ENCODE results near the gene TCF12. TPM values are rescaled to one million over a fixed set of nuclear protein-coding genes. Genes with fewer than 3 reads are reported as not detected.

TCF12 gene
- total RNA-seq, 3 donors from 2014 or later, result 164 to 198 (median 174) TPM

- Histone ChIP-seq H3K27ac (no peak overlapping the region), H3K9me3 (no peaks in the 10 kb centered on the region), H3K27me3 (no peaks in the 10 kb centered on the region), H3K36me3 (peaks cover 10% of the 10 kb centered on the region), H3K4me1 (no peaks in the 10 kb centered on the region), H3K4me3 (no peak overlapping the region)
- no peak for DNase-seq (ENCODE audit: low spot score in 2 of 2)
- intact Hi-C loops (cut with DNase I; ENCODE audit: low total_unique reads), result no loop called here
- no peak for TF ChIP-seq POLR2AphosphoS5 (IDR thresholded peaks at IDR 0.05)
- TF ChIP-seq POLR2A (IDR thresholded peaks at IDR 0.05), result no peak
- TF ChIP-seq, protein P1, sequence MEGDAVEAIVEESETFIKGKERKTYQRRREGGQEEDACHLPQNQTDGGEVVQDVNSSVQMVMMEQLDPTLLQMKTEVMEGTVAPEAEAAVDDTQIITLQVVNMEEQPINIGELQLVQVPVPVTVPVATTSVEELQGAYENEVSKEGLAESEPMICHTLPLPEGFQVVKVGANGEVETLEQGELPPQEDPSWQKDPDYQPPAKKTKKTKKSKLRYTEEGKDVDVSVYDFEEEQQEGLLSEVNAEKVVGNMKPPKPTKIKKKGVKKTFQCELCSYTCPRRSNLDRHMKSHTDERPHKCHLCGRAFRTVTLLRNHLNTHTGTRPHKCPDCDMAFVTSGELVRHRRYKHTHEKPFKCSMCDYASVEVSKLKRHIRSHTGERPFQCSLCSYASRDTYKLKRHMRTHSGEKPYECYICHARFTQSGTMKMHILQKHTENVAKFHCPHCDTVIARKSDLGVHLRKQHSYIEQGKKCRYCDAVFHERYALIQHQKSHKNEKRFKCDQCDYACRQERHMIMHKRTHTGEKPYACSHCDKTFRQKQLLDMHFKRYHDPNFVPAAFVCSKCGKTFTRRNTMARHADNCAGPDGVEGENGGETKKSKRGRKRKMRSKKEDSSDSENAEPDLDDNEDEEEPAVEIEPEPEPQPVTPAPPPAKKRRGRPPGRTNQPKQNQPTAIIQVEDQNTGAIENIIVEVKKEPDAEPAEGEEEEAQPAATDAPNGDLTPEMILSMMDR (IDR thresholded peaks at IDR 0.05), result no peak
These were observed 319.2 kb downstream of the TCF12 start for GRCh38 chr15:57237676-57238075.

DNA sequence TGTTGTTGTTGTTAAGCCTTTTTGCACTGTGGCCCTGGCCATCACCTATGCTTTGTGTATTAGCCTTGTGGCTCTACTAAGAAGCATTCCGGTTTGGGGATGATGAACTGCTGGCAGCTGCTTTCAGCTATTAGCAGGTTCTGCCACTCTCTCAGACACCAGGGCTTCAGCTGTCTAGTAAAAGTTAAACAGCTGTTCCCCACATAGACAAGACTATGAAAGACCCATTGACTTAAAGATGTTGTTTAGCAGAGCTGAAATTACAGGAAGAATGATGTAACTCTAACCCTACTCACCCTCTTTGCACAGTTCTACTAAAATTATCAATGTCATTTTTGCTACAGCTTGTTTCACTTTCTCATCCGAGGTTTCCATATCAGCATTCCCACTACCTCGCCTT is 326.7 kb downstream of the TCF12 start:
- TF ChIP-seq POLR2A (IDR thresholded peaks at IDR 0.05), result no peak
- TF ChIP-seq, protein P1 (IDR thresholded peaks at IDR 0.05), result no peak
- TF ChIP-seq POLR2AphosphoS5 (IDR thresholded peaks at IDR 0.05), result no peak
- Histone ChIP-seq H3K36me3 (no peaks in the 10 kb centered on the region), H3K9me3 (no peaks in the 10 kb centered on the region), H3K4me3 (no peak overlapping the region), H3K27me3 (no peaks in the 10 kb centered on the region), H3K27ac (no peak overlapping the region), H3K4me1 (no peaks in the 10 kb centered on the region)
- intact Hi-C loops (cut with DNase I; ENCODE audit: low total_unique reads), result no loop called here
- DNase-seq (ENCODE audit: low spot score in 2 of 2), result no peak

GRCh38 chr15:57245714-57246113 is 327.3 kb downstream of the TCF12 start:
- TF ChIP-seq, protein P1 (IDR thresholded peaks at IDR 0.05), result no peak
- TF ChIP-seq POLR2AphosphoS5 (IDR thresholded peaks at IDR 0.05) (no peak), POLR2A (IDR thresholded peaks at IDR 0.05) (no peak)
- Histone ChIP-seq H3K27ac (no peak overlapping the region), H3K27me3 (no peaks in the 10 kb centered on the region), H3K9me3 (no peaks in the 10 kb centered on the region), H3K36me3 (no peaks in the 10 kb centered on the region), H3K4me1 (no peaks in the 10 kb centered on the region), H3K4me3 (no peak overlapping the region)
- no peak for DNase-seq (ENCODE audit: low spot score in 2 of 2)
- intact Hi-C loops (cut with DNase I; ENCODE audit: low total_unique reads), result no loop called here

DNA sequence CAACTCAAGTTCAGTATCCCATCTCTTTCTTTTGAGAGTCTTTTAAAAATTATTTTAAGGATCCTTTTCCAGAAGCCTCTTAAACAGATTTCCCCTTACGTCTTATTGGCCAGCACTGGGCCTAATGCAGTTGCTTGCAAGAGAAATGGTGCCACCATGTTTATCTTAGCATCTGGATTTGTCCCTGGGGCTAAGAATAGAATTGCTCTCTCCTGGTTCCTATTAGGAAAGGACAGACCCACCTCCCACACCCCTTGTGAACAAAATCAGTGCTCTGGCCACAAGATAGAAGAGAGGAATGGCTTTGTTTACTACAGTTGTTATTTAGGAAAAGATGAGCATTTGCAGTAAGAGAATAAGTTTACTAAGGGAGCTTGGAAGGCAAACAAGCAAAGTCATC is 329.6 kb downstream of the TCF12 start:
- Histone ChIP-seq H3K4me3 (no peak overlapping the region), H3K9me3 (no peaks in the 10 kb centered on the region), H3K27ac (no peak overlapping the region), H3K27me3 (no peaks in the 10 kb centered on the region), H3K36me3 (no peaks in the 10 kb centered on the region), H3K4me1 (no peaks in the 10 kb centered on the region)
- TF ChIP-seq POLR2AphosphoS5 (IDR thresholded peaks at IDR 0.05) (no peak), POLR2A (IDR thresholded peaks at IDR 0.05) (no peak)
- TF ChIP-seq, protein P1 (IDR thresholded peaks at IDR 0.05), result no peak
- intact Hi-C loops (cut with DNase I; ENCODE audit: low total_unique reads), result no loop called here
- DNase-seq (ENCODE audit: low spot score in 2 of 2), result no peak

DNA sequence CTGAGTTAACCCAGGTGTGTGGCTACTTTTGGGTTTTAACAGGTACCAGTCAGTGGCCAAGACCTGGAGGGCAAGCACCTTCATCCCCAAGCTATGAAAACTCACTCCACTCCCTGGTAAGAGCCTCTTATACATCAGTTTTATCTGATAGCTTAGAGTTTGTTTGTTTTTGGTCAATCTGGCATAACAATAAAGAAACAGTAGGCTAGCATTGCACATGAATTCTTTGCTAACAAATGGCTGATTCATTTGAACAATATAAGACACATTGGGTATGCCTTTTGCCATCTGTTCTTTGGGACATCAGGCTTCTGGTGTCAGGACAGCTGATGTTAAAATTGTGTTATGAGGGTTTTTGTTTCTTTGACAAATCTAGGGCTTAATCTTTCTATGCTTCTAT is 332.9 kb downstream of the TCF12 start:
- intact Hi-C loops (cut with DNase I; ENCODE audit: low total_unique reads), result no loop called here
- Histone ChIP-seq H3K36me3 (no peaks in the 10 kb centered on the region), H3K4me3 (no peak overlapping the region), H3K4me1 (no peaks in the 10 kb centered on the region), H3K9me3 (no peaks in the 10 kb centered on the region), H3K27me3 (no peaks in the 10 kb centered on the region), H3K27ac (no peak overlapping the region)
- TF ChIP-seq POLR2AphosphoS5 (IDR thresholded peaks at IDR 0.05) (no peak), POLR2A (IDR thresholded peaks at IDR 0.05) (no peak)
- TF ChIP-seq, protein P1 (IDR thresholded peaks at IDR 0.05), result no peak
- no peak for DNase-seq (ENCODE audit: low spot score in 2 of 2)
